ENCODE data around the gene C6orf89. TPM values are rescaled to one million over a fixed set of nuclear protein-coding genes. Genes with fewer than 3 reads are reported as not detected.

C6orf89 gene
- total RNA-seq, 1 donor from 2014 or later, result 36.8 TPM

GRCh38 chr6:36964908-36965307 is 79.2 kb downstream of the C6orf89 start:
- DNase-seq (ENCODE audit: extremely low read depth, low read depth, low spot score), result no peak

DNA sequence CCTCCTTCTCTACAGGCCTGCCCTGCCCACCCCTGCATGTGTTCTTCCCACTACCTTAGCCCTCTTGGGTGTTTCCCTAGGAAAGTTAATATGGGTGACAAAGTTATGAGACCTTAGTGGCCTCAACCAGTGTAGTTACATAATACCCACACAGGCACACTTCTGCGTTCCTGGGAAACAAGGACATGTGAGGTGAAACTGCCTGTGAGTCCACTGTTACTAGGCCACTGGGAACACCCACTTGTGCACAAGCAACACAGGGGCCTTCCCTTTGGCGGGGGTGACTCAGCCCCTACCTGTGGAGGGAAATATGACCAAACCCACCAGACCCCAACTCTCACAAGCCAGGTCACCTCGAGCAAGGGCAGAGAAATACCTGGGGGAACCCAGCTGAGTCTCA is 81.5 kb downstream of the C6orf89 start:
- no peak for DNase-seq (ENCODE audit: extremely low read depth, low read depth, low spot score)

- DNase-seq (ENCODE audit: extremely low read depth, low read depth, low spot score), result no peak
These were observed 82.0 kb downstream of the C6orf89 start for GRCh38 chr6:36967757-36968156.

- DNase-seq (ENCODE audit: extremely low read depth, low read depth, low spot score), result no peak
These were observed 82.7 kb downstream of the C6orf89 start for GRCh38 chr6:36968266-36968977.

GRCh38 chr6:36969240-36969691 is 83.5 kb downstream of the C6orf89 start:
- DNase-seq (ENCODE audit: extremely low read depth, low read depth, low spot score), result no peak

- DNase-seq (ENCODE audit: extremely low read depth, low read depth, low spot score), result no peak
These were observed 84.5 kb downstream of the C6orf89 start for GRCh38 chr6:36969988-36970891.

GRCh38 chr6:36970892-36971842 is 85.4 kb downstream of the C6orf89 start:
- no peak for DNase-seq (ENCODE audit: extremely low read depth, low read depth, low spot score)

DNA sequence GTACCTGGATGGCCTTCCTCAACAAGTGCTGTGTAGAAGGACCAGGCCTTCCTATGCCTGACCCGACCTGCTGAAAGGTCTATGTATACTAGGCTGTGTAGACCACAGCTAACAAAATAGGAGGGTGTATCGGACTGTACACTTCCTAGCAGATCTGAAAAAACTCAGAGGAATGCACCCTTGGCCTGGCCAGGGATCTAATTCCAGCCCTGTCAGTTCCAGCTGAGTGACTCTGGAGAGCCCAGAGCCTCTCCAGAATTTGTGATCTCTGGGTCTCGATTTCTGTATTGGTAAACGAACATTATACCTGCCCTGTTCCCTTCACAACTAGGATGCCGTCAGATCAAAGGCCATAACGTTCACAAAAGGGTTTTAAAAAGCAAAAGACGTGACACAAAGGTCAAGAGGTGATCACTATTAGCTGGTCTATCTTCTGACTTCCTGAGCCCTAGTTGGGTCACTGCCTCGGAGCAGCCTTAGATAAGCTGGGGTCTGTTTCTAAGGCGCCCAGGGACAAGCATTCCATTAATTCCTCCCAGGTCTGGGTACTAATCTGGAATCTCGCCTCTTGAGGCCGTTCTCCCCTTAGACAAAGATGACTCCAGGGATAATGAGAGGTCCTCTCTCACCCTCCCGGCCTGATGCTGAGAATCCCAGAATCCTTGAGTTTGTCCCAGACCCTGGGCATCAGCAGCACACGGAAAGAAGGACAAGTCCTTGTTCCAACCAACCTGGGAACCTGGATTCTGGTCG is 86.3 kb downstream of the C6orf89 start:
- DNase-seq (ENCODE audit: extremely low read depth, low read depth, low spot score), result no peak

DNA sequence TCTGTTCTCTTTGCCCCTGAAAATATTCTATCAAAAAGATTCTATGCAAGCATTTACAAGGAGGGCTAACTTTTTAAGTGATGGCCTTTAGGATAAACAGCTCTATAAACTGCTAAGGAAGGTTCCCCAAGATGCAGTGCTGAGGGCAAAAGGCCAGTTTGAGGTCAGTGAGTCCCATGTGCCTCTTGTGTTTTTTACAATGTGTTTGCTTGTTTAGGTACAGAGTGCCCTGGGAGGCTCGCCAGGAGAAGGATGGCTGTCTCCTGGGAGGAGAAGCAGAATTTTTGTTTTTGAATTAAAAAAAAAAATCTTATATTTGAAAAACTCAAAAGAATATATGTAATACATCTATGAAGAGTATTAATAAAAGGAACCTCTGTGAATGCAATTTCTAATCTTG is 87.4 kb downstream of the C6orf89 start:
- DNase-seq (ENCODE audit: extremely low read depth, low read depth, low spot score), result no peak

DNA sequence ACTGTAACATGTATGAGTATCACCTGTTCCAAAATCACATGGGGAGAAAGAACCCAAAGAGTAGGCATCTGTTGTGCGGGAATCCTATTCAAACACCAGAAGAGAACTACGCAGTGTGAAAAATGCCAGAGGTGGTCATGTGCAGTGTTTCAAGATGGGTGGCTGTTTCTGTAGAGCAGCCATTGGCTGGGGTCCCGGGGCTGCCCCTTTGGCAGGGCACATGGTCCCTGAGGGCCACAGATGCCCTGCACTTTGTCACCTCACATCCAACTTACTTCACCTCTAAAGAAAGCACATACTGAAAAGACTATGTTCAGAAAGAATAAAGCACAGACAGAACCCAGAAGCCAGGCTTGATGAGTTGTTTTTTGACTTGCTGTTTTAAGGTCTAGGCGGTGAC is 87.9 kb downstream of the C6orf89 start:
- no peak for DNase-seq (ENCODE audit: extremely low read depth, low read depth, low spot score)

DNA sequence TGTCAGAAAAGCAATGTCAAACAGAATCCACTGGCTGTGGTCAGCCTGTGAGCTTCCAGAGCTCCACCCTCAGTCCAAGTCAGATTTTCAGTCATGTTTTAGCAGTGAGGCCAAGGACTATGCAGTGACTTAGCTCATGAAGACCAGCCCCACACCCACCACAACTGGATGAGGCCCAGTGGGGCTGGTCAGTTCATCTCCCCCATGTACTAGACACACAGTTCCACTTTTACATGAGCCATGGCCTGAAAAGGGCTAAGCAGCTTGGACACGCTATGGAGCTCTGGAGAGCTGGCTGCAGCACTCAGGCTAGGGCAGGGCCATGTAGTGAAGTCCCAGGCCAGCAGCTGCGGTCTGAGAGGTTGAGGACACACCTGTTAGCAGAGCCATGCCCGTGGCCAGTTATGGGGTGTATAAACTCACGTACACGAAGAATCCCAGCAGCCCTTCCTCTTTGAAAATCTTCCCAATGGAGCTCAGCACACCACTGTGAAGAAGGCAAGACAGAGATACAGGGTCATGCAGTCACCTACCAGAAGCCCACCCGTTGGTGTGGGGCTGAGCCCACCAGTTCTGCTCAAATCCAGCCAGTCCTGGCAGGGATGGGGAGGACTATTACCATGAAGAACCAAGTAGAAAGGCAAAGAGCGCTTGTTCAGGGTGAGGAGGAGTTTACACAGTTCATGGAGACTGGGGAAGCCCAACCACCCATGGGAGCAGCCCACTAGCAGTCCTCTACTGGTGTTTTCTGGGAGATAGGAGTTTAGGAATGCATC is 89.7 kb downstream of the C6orf89 start:
- DNase-seq (ENCODE audit: extremely low read depth, low read depth, low spot score), result no peak

DNA sequence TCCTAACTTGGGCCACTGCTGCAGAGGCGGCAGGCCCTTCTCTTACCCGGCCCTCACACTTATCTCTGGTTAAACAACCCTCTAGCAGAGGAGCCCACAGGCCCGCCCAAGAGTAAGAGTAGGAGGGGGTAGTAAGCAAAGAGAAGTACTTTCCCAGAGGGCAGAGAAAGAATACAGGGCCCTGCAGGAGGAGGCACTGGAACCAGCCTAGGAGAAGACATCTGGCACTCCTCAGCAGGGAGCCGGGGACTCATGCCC is 90.2 kb downstream of the C6orf89 start:
- no peak for DNase-seq (ENCODE audit: extremely low read depth, low read depth, low spot score)

GRCh38 chr6:36976509-36976908 is 90.8 kb downstream of the C6orf89 start:
- DNase-seq (ENCODE audit: extremely low read depth, low read depth, low spot score), result no peak

- DNase-seq (ENCODE audit: extremely low read depth, low read depth, low spot score), result no peak
These were observed 91.2 kb downstream of the C6orf89 start for GRCh38 chr6:36976931-36977330.

DNA sequence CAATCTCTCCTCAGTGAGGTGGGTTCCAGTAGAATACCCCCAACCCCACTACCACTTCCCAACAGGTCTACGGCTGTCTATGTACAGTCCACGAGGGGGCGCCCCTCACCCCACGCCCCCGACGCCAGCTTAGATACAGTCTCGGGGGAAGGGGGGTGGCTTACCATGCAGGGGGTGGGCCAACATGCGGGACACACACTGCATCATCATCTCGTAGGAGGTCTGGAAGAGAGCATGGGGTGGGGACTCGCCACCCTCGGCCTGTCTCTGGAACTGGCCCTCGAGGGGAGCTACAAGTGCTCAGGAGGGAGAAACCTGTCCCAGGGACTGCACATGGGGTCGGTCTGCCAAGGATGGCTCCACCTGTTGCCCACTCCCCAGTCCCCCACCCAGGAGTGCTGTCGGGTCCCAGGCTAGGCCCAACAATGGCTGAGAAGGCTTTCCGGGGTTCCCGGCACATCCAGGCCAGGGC is 91.8 kb downstream of the C6orf89 start:
- DNase-seq (ENCODE audit: extremely low read depth, low read depth, low spot score), result no peak
